DOHH2 (cell line): Measurements from ENCODE around the gene EPHB2.

ENCODE experiments used
- EZH2phosphoT487 ChIP-seq: fragments of 200-600 bp; sonication (generic); IDR thresholded peaks from 2 replicates; pipeline ENCODE4 v1.6.1; 2017; ENCODE audit warnings: borderline replicate concordance, mild to moderate bottlenecking, antibody characterized with exemption, low read length, moderate library complexity, mixed read lengths
- TF ChIP-seq, protein P1 (sequence below): fragments of 200-600 bp; sonication (generic); IDR thresholded peaks from one replicate; pipeline ENCODE4 v1.5.1; 2014; ENCODE audit warnings: antibody characterized with exemption, mild to moderate bottlenecking, low read depth, low read length; ENCODE audit not compliant: poor library complexity, severe bottlenecking

- TF ChIP-seq, protein P1, sequence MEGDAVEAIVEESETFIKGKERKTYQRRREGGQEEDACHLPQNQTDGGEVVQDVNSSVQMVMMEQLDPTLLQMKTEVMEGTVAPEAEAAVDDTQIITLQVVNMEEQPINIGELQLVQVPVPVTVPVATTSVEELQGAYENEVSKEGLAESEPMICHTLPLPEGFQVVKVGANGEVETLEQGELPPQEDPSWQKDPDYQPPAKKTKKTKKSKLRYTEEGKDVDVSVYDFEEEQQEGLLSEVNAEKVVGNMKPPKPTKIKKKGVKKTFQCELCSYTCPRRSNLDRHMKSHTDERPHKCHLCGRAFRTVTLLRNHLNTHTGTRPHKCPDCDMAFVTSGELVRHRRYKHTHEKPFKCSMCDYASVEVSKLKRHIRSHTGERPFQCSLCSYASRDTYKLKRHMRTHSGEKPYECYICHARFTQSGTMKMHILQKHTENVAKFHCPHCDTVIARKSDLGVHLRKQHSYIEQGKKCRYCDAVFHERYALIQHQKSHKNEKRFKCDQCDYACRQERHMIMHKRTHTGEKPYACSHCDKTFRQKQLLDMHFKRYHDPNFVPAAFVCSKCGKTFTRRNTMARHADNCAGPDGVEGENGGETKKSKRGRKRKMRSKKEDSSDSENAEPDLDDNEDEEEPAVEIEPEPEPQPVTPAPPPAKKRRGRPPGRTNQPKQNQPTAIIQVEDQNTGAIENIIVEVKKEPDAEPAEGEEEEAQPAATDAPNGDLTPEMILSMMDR, result no peak
- no peak for TF ChIP-seq EZH2phosphoT487
Observed at GRCh38 chr1:22847249-22847648, 136.6 kb downstream of the EPHB2 start.
